WTC11 (cell line): Measurements from ENCODE around the gene MESP2. TPM values are rescaled to one million over a fixed set of nuclear protein-coding genes. Genes with fewer than 3 reads are reported as not detected.

ENCODE experiments used
- ATAC-seq: fragments of 200-7000 bp; cut with Tn5 transposase; 2 replicates; pipeline ENCODE4 v1.10.0; 2021; ENCODE audit warnings: mild to moderate bottlenecking, moderate library complexity
- CTCF ChIA-PET: fragments of 300-600 bp; sonication (Branson Sonifier 250); formaldehyde crosslinking; loops from one replicate; lab custom pipeline; 2021; ENCODE audit warnings: antibody characterized with exemption; lab: Charles Lee
- POLR2A ChIA-PET: fragments of 350-600 bp; sonication (Branson Sonifier 250); formaldehyde crosslinking; loops from one replicate; lab custom pipeline; 2021; ENCODE audit warnings: antibody characterized with exemption; lab: Charles Lee
- DNase-seq: peaks from one replicate; pipeline ENCODE4 v3.0.0; 2021; ENCODE audit warnings: low spot score
- H3K27ac Mint-ChIP-seq: 2 replicates; pipeline ENCODE4 v1.8.0; 2021; ENCODE audit warnings: mixed read lengths
- H3K27me3 Mint-ChIP-seq: 2 replicates; pipeline ENCODE4 v1.8.0; 2021; ENCODE audit warnings: low read depth, mild to moderate bottlenecking, moderate library complexity, mixed read lengths
- H3K36me3 Mint-ChIP-seq: 2 replicates; pipeline ENCODE4 v1.8.0; 2021; ENCODE audit warnings: mixed read lengths
- H3K4me1 Mint-ChIP-seq: 2 replicates; pipeline ENCODE4 v1.8.0; 2022; ENCODE audit warnings: mixed read lengths
- H3K4me3 Mint-ChIP-seq: 2 replicates; pipeline ENCODE4 v1.8.0; 2021; ENCODE audit warnings: mild to moderate bottlenecking, moderate library complexity, mixed read lengths
- H3K9me3 Mint-ChIP-seq: 2 replicates; pipeline ENCODE4 v1.8.0; 2021; ENCODE audit warnings: mixed read lengths
- AFF4 ChIP-seq: sonication (generic); formaldehyde crosslinking; IDR thresholded peaks from 2 replicates; pipeline ENCODE4 v1.8.1; 2023; ENCODE audit warnings: mild to moderate bottlenecking, missing genetic modification reagents, borderline replicate concordance
- ESRRA ChIP-seq: sonication (generic); formaldehyde crosslinking; IDR thresholded peaks from 2 replicates; pipeline ENCODE4 v1.8.1; 2022; ENCODE audit warnings: mild to moderate bottlenecking, missing genetic modification reagents, borderline replicate concordance
- ETV6 ChIP-seq: sonication (generic); formaldehyde crosslinking; IDR thresholded peaks from 2 replicates; pipeline ENCODE4 v1.8.1; 2022; ENCODE audit warnings: mild to moderate bottlenecking, missing genetic modification reagents
- GABPB1 ChIP-seq: sonication (generic); formaldehyde crosslinking; IDR thresholded peaks from 2 replicates; pipeline ENCODE4 v1.8.1; 2023; ENCODE audit warnings: mild to moderate bottlenecking, missing genetic modification reagents
- MXD4 ChIP-seq: fragments of 250-450 bp; sonication (Bioruptor Pico); IDR thresholded peaks from 2 replicates; pipeline ENCODE4 v1.8.0; 2021; ENCODE audit warnings: mild to moderate bottlenecking, moderate library complexity, borderline replicate concordance
- NFATC4 ChIP-seq: fragments of 250-450 bp; sonication (Bioruptor Pico); IDR thresholded peaks from 2 replicates; pipeline ENCODE4 v1.9.0; 2021; ENCODE audit warnings: mild to moderate bottlenecking
- OVOL2 ChIP-seq: fragments of 250-450 bp; sonication (Bioruptor Pico); IDR thresholded peaks from 2 replicates; pipeline ENCODE4 v1.9.0; 2021; ENCODE audit warnings: mild to moderate bottlenecking, borderline replicate concordance
- PRDM15 ChIP-seq: sonication (generic); formaldehyde crosslinking; IDR thresholded peaks from 2 replicates; pipeline ENCODE4 v1.8.0; 2022; ENCODE audit warnings: missing genetic modification reagents
- SOX15 ChIP-seq: fragments of 250-450 bp; sonication (Bioruptor Pico); IDR thresholded peaks from 2 replicates; pipeline ENCODE4 v1.9.0; 2021; ENCODE audit warnings: mild to moderate bottlenecking
- STAT6 ChIP-seq: sonication (generic); formaldehyde crosslinking; conservative IDR thresholded peaks from 2 replicates; pipeline ENCODE4 v1.8.1; 2023; ENCODE audit warnings: mild to moderate bottlenecking, low read depth, missing genetic modification reagents, moderate library complexity
- TEAD1 ChIP-seq: sonication (generic); formaldehyde crosslinking; IDR thresholded peaks from 2 replicates; pipeline ENCODE4 v1.8.0; 2022; ENCODE audit warnings: mild to moderate bottlenecking, missing genetic modification reagents
- TP53 ChIP-seq: sonication (generic); formaldehyde crosslinking; IDR thresholded peaks from 2 replicates; pipeline ENCODE4 v1.8.1; 2023; ENCODE audit warnings: mild to moderate bottlenecking, missing genetic modification reagents
- ZBTB21 ChIP-seq: sonication (generic); formaldehyde crosslinking; IDR thresholded peaks from 2 replicates; pipeline ENCODE4 v1.8.1; 2023; ENCODE audit warnings: mild to moderate bottlenecking, missing genetic modification reagents, borderline replicate concordance
- ZBTB43 ChIP-seq: sonication (generic); formaldehyde crosslinking; IDR thresholded peaks from 2 replicates; pipeline ENCODE4 v1.8.1; 2023; ENCODE audit warnings: mild to moderate bottlenecking, missing genetic modification reagents
- ZNF219 ChIP-seq: sonication (generic); formaldehyde crosslinking; IDR thresholded peaks from 2 replicates; pipeline ENCODE4 v1.8.0; 2023; ENCODE audit warnings: missing genetic modification reagents, mild to moderate bottlenecking, borderline replicate concordance
- ZNF317 ChIP-seq: sonication (generic); formaldehyde crosslinking; IDR thresholded peaks from 2 replicates; pipeline ENCODE4 v1.8.1; 2023; ENCODE audit warnings: low read depth, mild to moderate bottlenecking, moderate library complexity, missing genetic modification reagents, borderline replicate concordance
- ZSCAN18 ChIP-seq: fragments of 250-450 bp; sonication (Bioruptor Pico); IDR thresholded peaks from 2 replicates; pipeline ENCODE4 v2.1.2; 2022; ENCODE audit warnings: mild to moderate bottlenecking, moderate library complexity
- total RNA-seq: library from RNA; stranded (reverse); gene quantifications from 3 replicates; pipeline ENCODE4 v1.2.3, GENCODE V29; 2021

MESP2 gene
- total RNA-seq, 1 experiment from 2014 or later = 0.68 TPM

- peaks cover 36% of the 10 kb centered on the region for H3K27me3 Mint-ChIP-seq
- peaks cover 10% of the 10 kb centered on the region for H3K36me3 Mint-ChIP-seq
- DNase-seq = no peak
- ChIA-PET CTCF (interaction anchor here (1.2 to 1.3 kb wide), 2 partner anchors 55 to 59 kb away, joined by 3 to 5 read pairs; no protein-coding TSS in a partner anchor), POLR2A (no interaction called here)
- H3K4me3 Mint-ChIP-seq = peak overlapping the region; percentile 70
- TF ChIP-seq ZNF219 (CRISPR knock-in tag) = no peak
- TF ChIP-seq ETV6 (CRISPR knock-in tag) = no peak
- TF ChIP-seq TP53 = no peak
- TF ChIP-seq STAT6 (CRISPR knock-in tag) = no peak
- no peak for TF ChIP-seq TEAD1
- TF ChIP-seq PRDM15 = no peak
- TF ChIP-seq ZBTB43 = no peak
- no peak for ATAC-seq
- peaks cover 10% of the 10 kb centered on the region for H3K9me3 Mint-ChIP-seq
- H3K27ac Mint-ChIP-seq = no peak overlapping the region
- H3K4me1 Mint-ChIP-seq = 0 out of 2 replicates have a peak, but pooled peaks cover 3% of the 10 kb centered on the region
Measured at GRCh38 chr15:89815769-89816168, 39.6 kb downstream of the MESP2 start.

GRCh38 chr15:89817701-89818280 is 41.7 kb downstream of the MESP2 start:
- Mint-ChIP-seq H3K4me1 (0 out of 2 replicates have a peak, but pooled peaks cover 3% of the 10 kb centered on the region), H3K27ac (no peak overlapping the region), H3K9me3 (peaks cover 10% of the 10 kb centered on the region), H3K4me3 (no peak overlapping the region), H3K36me3 (peaks cover 10% of the 10 kb centered on the region), H3K27me3 (peaks cover 36% of the 10 kb centered on the region)
- POLR2A ChIA-PET = no interaction called here
- no peak for ATAC-seq
- CTCF ChIA-PET = no interaction called here
- no peak for DNase-seq
- TF ChIP-seq ETV6 (CRISPR knock-in tag) (no peak), MXD4 (CRISPR knock-in tag) (no peak), AFF4 (CRISPR knock-in tag) (no peak), ZSCAN18 (CRISPR knock-in tag) (no peak), OVOL2 (CRISPR knock-in tag) (no peak), ESRRA (no peak), GABPB1 (CRISPR knock-in tag) (no peak), SOX15 (CRISPR knock-in tag) (no peak), ZBTB21 (no peak), ZNF317 (no peak), NFATC4 (CRISPR knock-in tag) (no peak)
